HepG2 (cell line): ENCODE results near the gene EIF5. TPM values are rescaled to one million over a fixed set of nuclear protein-coding genes. Genes with fewer than 3 reads are reported as not detected.
A peak's percentile ranks its signal among the peaks of the same experiment; 100 is the strongest.

Experiments used
- AKAP8 ChIP-seq: sonication (generic); formaldehyde crosslinking; IDR thresholded peaks from 2 replicates; pipeline ENCODE4 v1.5.1; 2020; ENCODE audit warnings: mild to moderate bottlenecking, missing genetic modification reagents
- HCFC1 ChIP-seq: fragments of 150-350 bp; IDR thresholded peaks from 2 replicates; pipeline ENCODE4 v1.6.1; 2014; ENCODE audit warnings: low read depth, low read length
- KLF13 ChIP-seq: sonication (generic); formaldehyde crosslinking; IDR thresholded peaks from 2 replicates; pipeline ENCODE4 v1.4.0; 2020; ENCODE audit warnings: mild to moderate bottlenecking, missing genetic modification reagents
- RNF2 ChIP-seq: fragments of 450-650 bp; conservative IDR thresholded peaks from 2 replicates; pipeline ENCODE4 v1.6.1; 2016; ENCODE audit warnings: low read depth
- TEF ChIP-seq: sonication (generic); formaldehyde crosslinking; IDR thresholded peaks from 2 replicates; pipeline ENCODE4 v1.5.0; 2020; ENCODE audit warnings: missing genetic modification reagents
- THAP11 ChIP-seq: IDR thresholded peaks from 2 replicates; pipeline ENCODE4 v1.6.1; 2016; ENCODE audit warnings: missing biosample characterization, missing genetic modification reagents
- ZC3H13 ChIP-seq: sonication (generic); formaldehyde crosslinking; IDR thresholded peaks from 2 replicates; pipeline ENCODE4 v1.8.1; 2023; ENCODE audit warnings: mild to moderate bottlenecking, missing genetic modification reagents, moderate library complexity
- ZNF343 ChIP-seq: sonication (generic); formaldehyde crosslinking; IDR thresholded peaks from 2 replicates; pipeline ENCODE4 v1.4.0; 2020; ENCODE audit warnings: mild to moderate bottlenecking, missing genetic modification reagents
- ZNF562 ChIP-seq: sonication (generic); formaldehyde crosslinking; IDR thresholded peaks from 2 replicates; pipeline ENCODE4 v1.8.0; 2022; ENCODE audit warnings: missing genetic modification reagents, borderline replicate concordance
- ZNF605 ChIP-seq: sonication (generic); formaldehyde crosslinking; IDR thresholded peaks from 2 replicates; pipeline ENCODE4 v1.8.0; 2022; ENCODE audit warnings: mild to moderate bottlenecking, missing genetic modification reagents
- ZNF646 ChIP-seq: sonication (generic); formaldehyde crosslinking; IDR thresholded peaks from 2 replicates; pipeline ENCODE4 v1.9.0; 2021; ENCODE audit warnings: mild to moderate bottlenecking, missing genetic modification reagents
- polyA plus RNA-seq, 8 experiments: library from polyadenylated mRNA; depleted of rRNA in 3 of 8; stranded (reverse) in 7 of 8; unstranded in 1 of 8; fragments of >200 nt; fragmentation: Illumina TruSeq in 4 of 8; extraction: Trizol in 4 of 8; gene quantifications; 2 replicates each; pipeline versions ENCODE4 v1.2.1 to v1.2.3, GENCODE V29; 2011 to 2016; ENCODE audit warnings: low read depth in 4 of 8, missing spikeins in 1 of 8, mixed read lengths in 1 of 8; ENCODE audit not compliant: insufficient read depth in 1 of 8
- total RNA-seq, 5 experiments: library from RNA; depleted of rRNA; stranded (reverse); fragments of >200 nt; fragmentation: Illumina TruSeq; extraction: Trizol; gene quantifications; 2 replicates each; pipeline ENCODE4 v1.2.3, GENCODE V29; 2016; ENCODE audit warnings: low read depth in 1 of 5
- TF ChIP-seq, protein P1 (sequence below): sonication (generic); formaldehyde crosslinking; IDR thresholded peaks from 2 replicates; pipeline ENCODE4 v1.5.1; 2020; ENCODE audit warnings: mild to moderate bottlenecking, missing genetic modification reagents
- TF ChIP-seq, protein P2 (sequence below), 2 experiments: sonication (generic) in 1 of 2; formaldehyde crosslinking in 1 of 2; IDR thresholded peaks; 2 replicates each; pipeline versions ENCODE4 v1.4.0 to v1.6.1; 2018 to 2020; ENCODE audit warnings: missing genetic modification reagents in 2 of 2, borderline replicate concordance in 1 of 2, low read depth in 1 of 2, mild to moderate bottlenecking in 1 of 2, missing biosample characterization in 1 of 2
- TF ChIP-seq, protein P3 (sequence below): sonication (generic); formaldehyde crosslinking; IDR thresholded peaks from 2 replicates; pipeline ENCODE4 v1.5.1; 2020; ENCODE audit warnings: mild to moderate bottlenecking, moderate library complexity, missing genetic modification reagents

The EIF5 gene
- total and polyA plus RNA-seq, 2 of the 13 experiments (the other 11 are each of a cell fraction or from before 2014, with no cell fraction given), result 189 to 281 TPM

GRCh38 chr14:103378038-103378854 lies 44.2 kb downstream of the EIF5 start (continued):
- TF ChIP-seq, protein P1, sequence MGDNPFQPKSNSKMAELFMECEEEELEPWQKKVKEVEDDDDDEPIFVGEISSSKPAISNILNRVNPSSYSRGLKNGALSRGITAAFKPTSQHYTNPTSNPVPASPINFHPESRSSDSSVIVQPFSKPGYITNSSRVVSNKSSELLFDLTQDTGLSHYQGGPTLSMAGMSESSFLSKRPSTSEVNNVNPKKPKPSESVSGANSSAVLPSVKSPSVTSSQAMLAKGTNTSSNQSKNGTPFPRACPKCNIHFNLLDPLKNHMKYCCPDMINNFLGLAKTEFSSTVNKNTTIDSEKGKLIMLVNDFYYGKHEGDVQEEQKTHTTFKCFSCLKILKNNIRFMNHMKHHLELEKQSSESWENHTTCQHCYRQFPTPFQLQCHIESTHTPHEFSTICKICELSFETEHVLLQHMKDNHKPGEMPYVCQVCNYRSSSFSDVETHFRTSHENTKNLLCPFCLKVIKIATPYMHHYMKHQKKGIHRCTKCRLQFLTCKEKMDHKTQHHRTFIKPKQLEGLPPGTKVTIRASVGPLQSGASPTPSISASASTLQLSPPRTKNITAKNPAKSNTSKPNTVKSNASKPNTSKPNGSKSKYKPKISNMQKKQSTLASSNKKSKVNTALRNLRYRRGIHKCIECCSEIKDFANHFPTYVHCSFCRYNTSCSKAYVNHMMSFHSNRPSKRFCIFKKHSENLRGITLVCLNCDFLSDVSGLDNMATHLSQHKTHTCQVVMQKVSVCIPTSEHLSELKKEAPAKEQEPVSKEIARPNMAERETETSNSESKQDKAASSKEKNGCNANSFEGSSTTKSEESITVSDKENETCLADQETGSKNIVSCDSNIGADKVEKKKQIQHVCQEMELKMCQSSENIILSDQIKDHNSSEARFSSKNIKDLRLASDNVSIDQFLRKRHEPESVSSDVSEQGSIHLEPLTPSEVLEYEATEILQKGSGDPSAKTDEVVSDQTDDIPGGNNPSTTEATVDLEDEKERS (CRISPR knock-in tag), result 0 out of 2 replicates have a peak, but pooled peaks have one; percentile 15
- no peak for TF ChIP-seq TEF
- no peak for TF ChIP-seq ZNF646
- TF ChIP-seq, protein P2, sequence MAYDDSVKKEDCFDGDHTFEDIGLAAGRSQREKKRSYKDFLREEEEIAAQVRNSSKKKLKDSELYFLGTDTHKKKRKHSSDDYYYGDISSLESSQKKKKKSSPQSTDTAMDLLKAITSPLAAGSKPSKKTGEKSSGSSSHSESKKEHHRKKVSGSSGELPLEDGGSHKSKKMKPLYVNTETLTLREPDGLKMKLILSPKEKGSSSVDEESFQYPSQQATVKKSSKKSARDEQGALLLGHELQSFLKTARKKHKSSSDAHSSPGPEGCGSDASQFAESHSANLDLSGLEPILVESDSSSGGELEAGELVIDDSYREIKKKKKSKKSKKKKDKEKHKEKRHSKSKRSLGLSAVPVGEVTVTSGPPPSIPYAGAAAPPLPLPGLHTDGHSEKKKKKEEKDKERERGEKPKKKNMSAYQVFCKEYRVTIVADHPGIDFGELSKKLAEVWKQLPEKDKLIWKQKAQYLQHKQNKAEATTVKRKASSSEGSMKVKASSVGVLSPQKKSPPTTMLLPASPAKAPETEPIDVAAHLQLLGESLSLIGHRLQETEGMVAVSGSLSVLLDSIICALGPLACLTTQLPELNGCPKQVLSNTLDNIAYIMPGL (CRISPR knock-in tag; IDR thresholded peaks at IDR 0.05; ENCODE audit: borderline replicate concordance in 1 of 2, low read depth in 1 of 2), result peak in 1 of 2 experiments; percentile 46; a peak in 1 of 4 replicates
- TF ChIP-seq ZNF562 (CRISPR knock-in tag), result no peak
- TF ChIP-seq KLF13 (CRISPR knock-in tag), result no peak
- TF ChIP-seq ZNF605 (CRISPR knock-in tag), result 0 out of 2 replicates have a peak, but pooled peaks have one; percentile 8
- no peak for TF ChIP-seq AKAP8 (CRISPR knock-in tag)
- TF ChIP-seq RNF2, result no peak
- TF ChIP-seq HCFC1, result no peak
- TF ChIP-seq, protein P3, sequence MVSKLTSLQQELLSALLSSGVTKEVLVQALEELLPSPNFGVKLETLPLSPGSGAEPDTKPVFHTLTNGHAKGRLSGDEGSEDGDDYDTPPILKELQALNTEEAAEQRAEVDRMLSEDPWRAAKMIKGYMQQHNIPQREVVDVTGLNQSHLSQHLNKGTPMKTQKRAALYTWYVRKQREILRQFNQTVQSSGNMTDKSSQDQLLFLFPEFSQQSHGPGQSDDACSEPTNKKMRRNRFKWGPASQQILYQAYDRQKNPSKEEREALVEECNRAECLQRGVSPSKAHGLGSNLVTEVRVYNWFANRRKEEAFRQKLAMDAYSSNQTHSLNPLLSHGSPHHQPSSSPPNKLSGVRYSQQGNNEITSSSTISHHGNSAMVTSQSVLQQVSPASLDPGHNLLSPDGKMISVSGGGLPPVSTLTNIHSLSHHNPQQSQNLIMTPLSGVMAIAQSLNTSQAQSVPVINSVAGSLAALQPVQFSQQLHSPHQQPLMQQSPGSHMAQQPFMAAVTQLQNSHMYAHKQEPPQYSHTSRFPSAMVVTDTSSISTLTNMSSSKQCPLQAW (CRISPR knock-in tag), result 0 out of 2 replicates have a peak, but pooled peaks have one; percentile 17
- TF ChIP-seq ZNF343 (CRISPR knock-in tag), result no peak
- 0 out of 2 replicates have a peak, but pooled peaks have one; percentile 13 for TF ChIP-seq THAP11
- TF ChIP-seq ZC3H13 (CRISPR knock-in tag), result no peak
